Measurements from ENCODE around the gene KAT8. TPM values are rescaled to one million over a fixed set of nuclear protein-coding genes. Genes with fewer than 3 reads are reported as not detected.

KAT8 gene
- total and polyA plus RNA-seq, 2 experiments from 2014 or later: 63.0 to 112 TPM

DNA sequence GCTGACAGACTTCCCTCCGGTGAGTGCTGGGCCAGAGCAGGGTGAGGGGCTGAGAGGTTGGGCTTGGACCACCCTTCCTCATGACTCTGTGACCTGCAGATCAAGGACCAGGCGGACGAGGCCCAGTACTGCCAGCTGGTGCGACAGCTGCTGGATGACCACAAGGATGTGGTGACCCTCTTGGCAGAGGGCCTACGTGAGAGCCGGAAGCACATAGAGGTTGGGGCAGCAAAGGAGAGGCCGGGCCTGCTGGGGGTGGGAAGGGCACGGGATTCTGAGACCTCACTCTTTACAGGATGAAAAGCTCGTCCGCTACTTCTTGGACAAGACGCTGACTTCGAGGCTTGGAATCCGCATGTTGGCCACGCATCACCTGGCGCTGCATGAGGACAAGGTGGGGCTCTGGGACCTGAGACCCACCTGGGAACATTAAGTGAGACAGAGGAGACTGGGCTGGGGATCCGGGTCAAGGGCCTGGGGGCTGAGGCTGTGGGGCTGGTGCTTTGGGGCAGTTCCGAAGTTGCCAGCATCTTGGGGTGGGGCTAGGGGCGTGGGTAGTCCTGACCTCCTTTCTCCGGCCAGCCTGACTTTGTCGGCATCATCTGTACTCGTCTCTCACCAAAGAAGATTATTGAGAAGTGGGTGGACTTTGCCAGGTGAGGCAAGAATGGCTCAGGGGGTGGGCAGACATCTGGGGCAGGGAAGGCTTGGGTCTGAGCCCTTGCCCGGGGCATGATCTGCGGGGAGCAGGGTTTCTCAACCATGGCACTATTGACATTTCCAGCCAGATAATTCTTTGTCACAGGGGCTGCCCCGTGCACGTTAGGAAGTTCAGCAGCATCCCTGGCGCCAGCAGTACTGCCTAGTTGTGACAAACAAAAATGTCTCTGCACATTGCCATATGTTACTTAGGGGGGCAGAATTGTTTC is 7.1 kb upstream of the KAT8 start:
- Histone ChIP-seq H3K27me3 (no peaks in the 10 kb centered on the region), H3K9me3 (ENCODE audit: low read depth) (no peaks in the 10 kb centered on the region), H3K27ac (no peak overlapping the region), H3K4me3 (no peak overlapping the region), H3K4me1 (ENCODE audit: low read depth) (no peaks in the 10 kb centered on the region), H3K36me3 (peaks cover 23% of the 10 kb centered on the region)
- TF ChIP-seq, protein P1, sequence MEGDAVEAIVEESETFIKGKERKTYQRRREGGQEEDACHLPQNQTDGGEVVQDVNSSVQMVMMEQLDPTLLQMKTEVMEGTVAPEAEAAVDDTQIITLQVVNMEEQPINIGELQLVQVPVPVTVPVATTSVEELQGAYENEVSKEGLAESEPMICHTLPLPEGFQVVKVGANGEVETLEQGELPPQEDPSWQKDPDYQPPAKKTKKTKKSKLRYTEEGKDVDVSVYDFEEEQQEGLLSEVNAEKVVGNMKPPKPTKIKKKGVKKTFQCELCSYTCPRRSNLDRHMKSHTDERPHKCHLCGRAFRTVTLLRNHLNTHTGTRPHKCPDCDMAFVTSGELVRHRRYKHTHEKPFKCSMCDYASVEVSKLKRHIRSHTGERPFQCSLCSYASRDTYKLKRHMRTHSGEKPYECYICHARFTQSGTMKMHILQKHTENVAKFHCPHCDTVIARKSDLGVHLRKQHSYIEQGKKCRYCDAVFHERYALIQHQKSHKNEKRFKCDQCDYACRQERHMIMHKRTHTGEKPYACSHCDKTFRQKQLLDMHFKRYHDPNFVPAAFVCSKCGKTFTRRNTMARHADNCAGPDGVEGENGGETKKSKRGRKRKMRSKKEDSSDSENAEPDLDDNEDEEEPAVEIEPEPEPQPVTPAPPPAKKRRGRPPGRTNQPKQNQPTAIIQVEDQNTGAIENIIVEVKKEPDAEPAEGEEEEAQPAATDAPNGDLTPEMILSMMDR (IDR thresholded peaks at IDR 0.05; ENCODE audit: low read depth, low read length): no peak
- DNase-seq (ENCODE audit: low read depth in 1 of 2, low spot score in 1 of 2): no peak

DNA sequence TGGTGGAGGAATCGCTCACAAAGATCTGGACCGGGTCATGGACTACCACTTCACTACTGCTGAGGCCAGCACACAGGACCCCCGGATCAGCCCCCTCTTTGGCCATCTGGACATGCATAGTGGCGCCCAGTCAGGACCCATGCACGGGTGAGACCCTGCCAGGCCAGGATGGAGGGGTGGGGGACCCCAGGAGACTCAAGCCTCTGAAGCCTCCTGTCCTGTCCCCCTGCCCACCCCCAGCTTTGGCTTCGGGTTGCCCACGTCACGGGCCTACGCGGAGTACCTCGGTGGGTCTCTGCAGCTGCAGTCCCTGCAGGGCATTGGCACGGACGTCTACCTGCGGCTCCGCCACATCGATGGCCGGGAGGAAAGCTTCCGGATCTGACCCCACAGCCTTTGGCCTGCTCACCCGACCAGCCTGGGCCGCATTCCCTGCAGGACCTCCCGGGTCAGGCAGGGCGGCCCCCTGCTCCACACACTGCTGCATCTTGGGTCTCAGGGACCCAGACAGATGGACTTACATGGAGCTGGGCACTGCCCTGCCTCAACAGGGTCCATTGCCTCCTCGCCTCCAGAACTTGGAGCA is 5.5 kb upstream of the KAT8 start:
- Histone ChIP-seq H3K4me3 (no peak overlapping the region), H3K4me1 (ENCODE audit: low read depth) (no peaks in the 10 kb centered on the region), H3K9me3 (ENCODE audit: low read depth) (no peaks in the 10 kb centered on the region), H3K27me3 (no peaks in the 10 kb centered on the region), H3K27ac (no peak overlapping the region), H3K36me3 (peaks cover 23% of the 10 kb centered on the region)
- DNase-seq (ENCODE audit: low read depth in 1 of 2, low spot score in 1 of 2): no peak
- TF ChIP-seq, protein P1 (IDR thresholded peaks at IDR 0.05; ENCODE audit: low read depth, low read length): no peak

DNA sequence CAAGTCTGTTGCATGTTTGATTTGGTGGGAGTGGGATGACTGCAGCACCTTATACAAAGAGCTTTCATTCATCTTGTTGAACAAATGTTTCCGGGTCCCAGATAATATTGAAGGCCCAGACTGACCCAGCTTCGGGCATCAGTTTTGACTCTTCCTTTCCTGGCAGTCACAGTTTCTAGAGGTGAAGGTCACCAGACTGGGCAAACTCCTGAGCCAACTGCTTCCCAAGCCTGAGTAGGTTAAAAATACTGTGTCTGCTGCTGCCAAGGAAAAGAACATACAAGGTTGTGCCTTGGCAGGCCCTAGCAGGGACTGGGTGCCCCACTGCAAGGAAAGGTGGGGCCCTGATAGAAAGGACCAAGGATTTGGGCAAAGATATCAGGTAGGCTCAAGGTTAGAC is 4.8 kb upstream of the KAT8 start:
- TF ChIP-seq, protein P1 (IDR thresholded peaks at IDR 0.05; ENCODE audit: low read depth, low read length): no peak
- no peak overlapping the region for H3K27ac ChIP-seq

DNA sequence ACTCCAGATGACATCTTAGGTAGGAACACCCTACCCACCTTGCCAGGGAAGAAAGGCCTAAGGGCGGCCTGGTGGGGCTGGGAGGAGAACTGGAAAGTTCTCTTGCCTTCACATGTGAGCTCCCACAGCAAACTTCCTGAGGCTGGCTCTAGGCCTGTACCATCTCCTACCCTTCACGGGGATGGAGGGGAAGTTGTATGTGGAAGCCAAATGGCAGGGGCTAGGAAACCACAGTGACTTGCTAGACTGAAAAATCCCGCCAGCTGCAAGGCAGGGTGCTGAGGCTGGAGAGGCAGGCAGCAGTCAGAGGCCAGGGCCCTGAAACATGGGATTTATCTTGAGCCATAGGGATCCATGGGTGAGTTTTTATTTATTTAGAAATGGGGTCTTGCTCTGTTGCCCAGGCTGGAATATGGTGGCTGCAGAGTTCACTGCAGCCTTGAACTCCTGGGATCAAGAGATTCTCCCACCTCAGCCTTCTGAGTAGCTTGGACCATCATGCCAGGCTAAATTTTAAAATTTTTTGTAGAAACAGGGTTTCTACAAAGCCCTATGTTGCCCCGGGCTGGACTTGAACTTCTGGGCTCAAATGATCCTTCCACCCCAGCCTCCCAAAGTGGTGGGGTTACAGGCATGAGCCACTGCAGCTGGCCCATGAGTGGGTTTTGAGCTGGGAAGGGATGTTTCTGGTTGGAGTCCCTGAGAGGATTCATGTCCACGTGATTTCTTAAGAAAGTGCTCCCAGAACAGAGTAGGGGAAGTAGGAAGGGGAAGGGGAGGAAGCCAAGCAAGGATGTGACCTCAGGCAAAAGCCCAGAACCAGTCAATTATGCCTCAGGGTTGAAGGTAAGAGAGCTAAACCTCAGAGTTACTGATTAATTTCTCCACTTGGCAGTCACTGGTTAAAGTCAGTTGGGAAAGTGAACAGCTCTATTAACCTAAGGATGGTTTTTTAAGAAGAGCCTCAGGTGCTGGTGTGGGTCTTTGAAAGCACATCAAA is 4.0 kb upstream of the KAT8 start:
- TF ChIP-seq, protein P1 (IDR thresholded peaks at IDR 0.05; ENCODE audit: low read depth, low read length): no peak
- no peak for DNase-seq (ENCODE audit: low read depth in 1 of 2, low spot score in 1 of 2)

More for the DNA sequence above, 4.8 kb upstream of the KAT8 start:
- Histone ChIP-seq H3K4me1 (ENCODE audit: low read depth) (no peaks in the 10 kb centered on the region), H3K4me3 (no peak overlapping the region), H3K27me3 (no peaks in the 10 kb centered on the region), H3K9me3 (ENCODE audit: low read depth) (no peaks in the 10 kb centered on the region), H3K36me3 (peaks cover 23% of the 10 kb centered on the region)
- DNase-seq (ENCODE audit: low read depth in 1 of 2, low spot score in 1 of 2): no peak

DNA sequence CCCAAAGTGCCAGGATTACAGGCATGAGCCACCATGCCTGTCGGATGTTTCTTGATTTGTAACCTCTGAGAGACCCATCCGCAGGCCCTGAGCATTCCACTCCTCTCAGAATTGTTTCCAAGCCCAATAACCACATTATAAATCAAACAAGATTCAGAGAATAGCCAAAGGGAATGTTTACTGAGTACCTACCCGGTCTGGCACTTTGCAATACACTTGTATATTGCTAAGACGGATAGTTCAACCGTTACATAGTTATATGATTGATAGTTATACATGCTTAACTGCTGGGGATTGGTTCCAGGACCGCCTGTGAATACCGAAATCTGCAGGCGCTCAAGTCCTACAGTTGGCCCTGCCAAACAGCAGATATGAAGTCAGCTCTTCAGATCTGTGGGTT is 3.0 kb upstream of the KAT8 start:
- no peak for DNase-seq (ENCODE audit: low read depth in 1 of 2, low spot score in 1 of 2)
- Histone ChIP-seq H3K27ac (peak overlapping the region; percentile 45), H3K27me3 (no peaks in the 10 kb centered on the region), H3K9me3 (ENCODE audit: low read depth) (no peaks in the 10 kb centered on the region), H3K4me3 (no peak overlapping the region), H3K4me1 (ENCODE audit: low read depth) (peaks cover 7% of the 10 kb centered on the region), H3K36me3 (peaks cover 28% of the 10 kb centered on the region)
- TF ChIP-seq, protein P1 (IDR thresholded peaks at IDR 0.05; ENCODE audit: low read depth, low read length): no peak

More for the DNA sequence above, 4.0 kb upstream of the KAT8 start:
- peaks cover 23% of the 10 kb centered on the region for H3K36me3 ChIP-seq
- no peaks in the 10 kb centered on the region for H3K27me3 ChIP-seq
- peak overlapping the region; percentile 66 for H3K27ac ChIP-seq
- H3K9me3 ChIP-seq (ENCODE audit: low read depth): no peaks in the 10 kb centered on the region
- peaks cover 1% of the 10 kb centered on the region for H3K4me1 ChIP-seq (ENCODE audit: low read depth)
- H3K4me3 ChIP-seq: no peak overlapping the region
